DMS153 (cell line): ENCODE measurements around the gene TRUB2.
A peak's percentile ranks its signal among the peaks of the same experiment; 100 is the strongest.
"Not testable (repeated sequence)": the region's sequence is repeated elsewhere in the genome, so short reads cannot be mapped to it uniquely, and the experiment has no call there.

Source experiments
- DNase-seq: peaks from one replicate; lab custom pipeline; 2025; lab: John Stamatoyannopoulos, UW

TRUB2 gene

GRCh38 chr9:128298535-128299482 lies 23.4 kb downstream of the TRUB2 start:
- DNase-seq = no peak

DNA sequence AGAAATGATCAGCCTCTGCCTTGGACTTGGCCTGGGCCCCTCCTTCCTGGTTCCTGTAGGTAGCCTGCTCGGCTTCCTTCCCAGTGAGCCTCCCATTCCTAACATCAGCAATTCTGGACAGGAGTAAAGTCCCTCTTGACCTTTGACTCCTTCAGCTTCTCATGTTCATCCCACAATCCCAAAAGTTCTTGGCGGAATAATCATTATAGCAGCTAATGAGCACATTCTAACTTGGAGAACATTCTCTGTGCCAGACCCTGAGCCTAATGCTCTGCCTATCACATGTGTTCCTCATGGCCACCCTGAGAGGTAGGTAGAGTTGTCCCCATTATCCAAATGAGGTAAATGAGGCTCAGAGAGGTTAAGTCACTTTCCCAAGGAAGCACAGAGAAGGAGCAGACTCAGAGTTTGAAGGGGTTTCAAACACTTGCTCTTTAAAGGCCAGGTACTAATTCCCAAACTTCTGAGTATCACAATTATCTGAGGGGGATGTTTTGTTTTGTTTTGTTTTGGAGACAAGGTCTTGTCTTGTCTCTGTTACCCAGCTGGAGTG lies 24.9 kb downstream of the TRUB2 start:
- no peak for DNase-seq

- no peak for DNase-seq
Observed at GRCh38 chr9:128296340-128297220, 25.7 kb downstream of the TRUB2 start.

DNA sequence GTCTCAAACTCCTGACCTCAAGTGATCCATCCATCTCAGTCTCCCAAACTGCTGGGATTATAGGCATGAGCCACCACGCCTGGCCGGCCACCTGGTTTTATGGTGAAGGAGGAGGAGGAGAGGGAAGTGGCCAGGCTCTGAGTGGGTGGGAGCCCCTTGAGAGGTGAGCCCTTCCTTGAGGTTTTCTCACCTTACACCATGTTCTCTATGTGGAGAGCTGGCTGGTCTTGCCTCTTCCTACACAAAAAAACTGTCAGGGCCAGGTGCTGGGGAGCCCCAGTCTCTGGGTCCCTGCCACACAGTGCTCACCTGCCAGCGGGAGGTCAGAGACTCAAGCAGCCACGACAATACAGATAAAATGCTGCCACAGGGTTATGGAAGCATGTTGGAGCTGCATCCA lies 28.1 kb downstream of the TRUB2 start:
- DNase-seq = no peak

GRCh38 chr9:128293091-128293490 lies 29.2 kb downstream of the TRUB2 start:
- no peak for DNase-seq

DNA sequence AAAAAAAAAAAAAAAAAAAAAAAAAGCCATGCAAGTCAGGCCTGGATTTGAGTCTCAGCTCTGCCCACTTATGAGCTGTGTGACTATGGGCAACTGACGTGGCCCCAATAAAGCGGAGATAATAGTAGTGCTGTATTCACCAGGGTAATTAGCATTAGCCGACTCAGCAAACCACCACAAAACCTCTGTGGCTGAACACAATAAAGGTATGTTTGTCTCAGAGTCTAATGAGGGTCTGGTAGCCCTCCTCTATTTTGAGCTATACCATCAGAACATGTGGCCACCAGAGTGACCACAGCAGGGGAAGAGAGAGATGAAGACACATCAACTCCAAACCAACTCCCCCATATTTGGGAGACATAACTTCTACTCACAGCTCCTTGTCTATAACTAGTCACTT lies 30.2 kb downstream of the TRUB2 start:
- no peak for DNase-seq

GRCh38 chr9:128288273-128289004 lies 33.8 kb downstream of the TRUB2 start:
- no peak for DNase-seq

DNA sequence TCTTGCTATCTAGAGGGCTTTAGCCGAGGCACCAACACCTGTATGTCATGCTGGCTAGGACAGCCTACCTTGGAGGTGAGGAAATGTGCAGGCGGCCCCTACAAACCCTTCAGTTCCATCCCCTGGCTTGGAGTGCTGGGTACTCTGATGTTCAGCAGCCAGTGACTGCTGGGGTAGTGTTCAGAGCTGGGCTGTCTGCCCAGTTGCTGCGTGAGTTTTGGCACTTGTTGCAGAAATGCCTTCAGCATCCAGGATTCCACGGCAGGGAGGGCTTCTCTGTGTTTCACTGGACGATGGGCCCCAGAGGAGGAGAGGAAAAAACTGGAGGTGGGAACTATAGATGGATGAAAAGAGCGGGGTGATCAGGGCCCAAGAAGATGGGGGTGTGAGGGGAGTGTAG lies 35.8 kb downstream of the TRUB2 start:
- no peak for DNase-seq

- no peak for DNase-seq
Observed at GRCh38 chr9:128285033-128285784, 37.0 kb downstream of the TRUB2 start.

DNA sequence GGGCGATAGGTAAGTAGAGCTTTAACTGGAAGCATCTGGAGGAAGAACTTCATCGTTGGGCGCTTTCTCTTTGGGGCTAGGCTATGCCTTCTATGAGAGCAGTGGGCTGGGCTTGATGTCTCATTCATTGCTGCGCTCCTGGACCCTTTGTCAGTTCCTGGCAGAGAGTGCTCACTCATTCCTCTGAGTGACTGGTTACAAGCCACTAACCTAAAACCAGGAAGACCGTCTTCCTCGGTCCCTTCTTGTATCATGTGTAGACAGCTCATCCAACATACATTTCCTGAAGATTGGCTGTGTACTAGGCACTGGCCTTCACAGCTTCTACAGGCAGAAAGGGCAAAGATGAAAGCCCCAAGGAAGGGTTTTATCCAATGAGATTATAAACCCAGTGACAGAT lies 39.7 kb downstream of the TRUB2 start:
- DNase-seq = no peak

GRCh38 chr9:128280084-128280622 lies 42.1 kb downstream of the TRUB2 start:
- no peak for DNase-seq

- DNase-seq = not testable (repeated sequence)
Observed at GRCh38 chr9:128279088-128280073, 42.9 kb downstream of the TRUB2 start.

- DNase-seq = no peak
Observed at GRCh38 chr9:128276574-128277270, 45.5 kb downstream of the TRUB2 start.

DNA sequence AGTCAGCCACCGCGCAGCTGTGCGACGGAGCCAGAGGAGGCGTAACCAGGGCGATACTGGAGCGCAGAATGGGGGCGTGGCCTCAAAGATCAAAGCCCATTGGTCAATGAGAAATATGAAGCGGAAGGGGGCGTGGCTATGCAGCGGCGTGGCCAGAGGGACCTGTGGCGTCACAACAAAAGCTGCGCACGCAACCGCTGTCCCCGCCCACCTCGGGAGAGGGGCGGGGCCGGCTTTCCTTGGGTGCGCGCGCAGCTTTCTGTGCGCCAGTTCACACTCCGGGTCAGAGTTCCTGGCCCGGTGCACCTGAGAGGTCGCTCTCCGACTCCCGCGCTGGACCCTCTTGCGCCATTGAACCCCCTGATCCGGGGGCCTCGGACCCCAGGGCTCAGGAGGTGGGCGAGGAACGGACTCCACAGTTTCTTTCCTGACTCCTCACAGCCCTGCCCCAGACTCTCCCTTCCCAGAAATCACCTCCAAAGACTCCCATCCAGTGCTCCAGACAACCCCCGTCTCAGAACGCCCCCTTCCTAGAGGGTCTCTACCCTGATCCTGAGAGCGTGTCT lies 46.2 kb downstream of the TRUB2 start, which contains the start of gene SWI5:
SWI5 (plus strand) TSS at position 269 of the 566 bp plus-strand sequence.
- peak; percentile 97 for DNase-seq

GRCh38 chr9:128275198-128276007 lies 46.8 kb downstream of the TRUB2 start, which contains the start of gene GOLGA2:
GOLGA2 (minus strand) TSS chr9:128276007; CDS start chr9:128275976, 31 bp downstream.
- DNase-seq = no peak

- no peak for DNase-seq
Observed at GRCh38 chr9:128274245-128274644, 48.0 kb downstream of the TRUB2 start.

DNA sequence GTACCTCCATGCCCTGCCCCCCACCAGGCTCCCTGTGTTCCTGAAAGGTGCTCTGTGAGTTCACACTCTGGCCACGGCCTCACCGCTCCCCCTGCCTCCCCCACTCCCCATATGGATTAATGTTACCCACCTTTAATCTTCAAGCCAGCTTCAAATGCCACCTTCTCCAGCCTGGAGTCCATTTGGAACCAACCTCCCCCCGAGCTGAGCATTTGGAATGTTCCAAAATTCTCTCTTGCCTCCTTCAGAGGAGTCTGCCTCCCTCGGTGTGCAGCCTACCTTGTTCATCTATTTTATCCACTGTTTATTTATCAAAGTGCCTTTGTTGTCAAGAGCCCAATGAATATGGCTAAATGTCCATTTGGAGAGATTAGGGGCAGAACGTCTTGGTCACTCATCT lies 50.7 kb downstream of the TRUB2 start:
- DNase-seq = no peak
